Measurements from ENCODE around the gene NOLC1.

DNA sequence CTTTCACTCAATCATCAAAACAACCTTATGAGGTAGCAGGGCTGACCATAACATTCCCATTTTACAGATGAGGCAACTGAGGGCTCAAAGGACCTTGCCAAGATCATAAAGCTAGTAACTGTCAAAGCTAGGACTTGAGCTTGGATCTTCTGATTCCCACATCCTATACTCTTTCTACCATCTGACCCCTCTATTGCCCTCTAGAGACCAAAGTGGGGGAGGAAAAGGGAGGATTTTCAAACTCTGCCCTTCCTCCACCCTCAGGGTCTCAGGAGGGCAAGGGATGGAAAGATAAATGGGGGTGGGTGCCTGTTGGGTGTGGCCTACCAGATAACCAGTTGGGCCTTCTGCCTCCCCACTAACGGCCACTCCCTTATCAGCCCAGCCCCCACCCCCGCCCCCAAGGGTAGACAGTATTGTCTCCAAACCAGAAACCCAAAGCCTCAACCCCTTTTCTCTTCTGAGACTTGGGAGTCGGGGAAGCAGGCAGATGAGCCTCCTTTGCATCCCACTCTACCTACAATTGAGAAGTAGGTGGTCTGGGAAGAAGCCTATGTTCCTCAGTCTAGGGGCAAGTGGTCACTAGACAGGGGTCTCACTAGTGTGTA, 39.9 kb upstream of the NOLC1 start:
- no peak for TF ChIP-seq CEBPB (IDR thresholded peaks at IDR 0.05)
- no peak for TF ChIP-seq RAD21 (IDR thresholded peaks at IDR 0.05; ENCODE audit: low read depth)
- TF ChIP-seq, protein P1, sequence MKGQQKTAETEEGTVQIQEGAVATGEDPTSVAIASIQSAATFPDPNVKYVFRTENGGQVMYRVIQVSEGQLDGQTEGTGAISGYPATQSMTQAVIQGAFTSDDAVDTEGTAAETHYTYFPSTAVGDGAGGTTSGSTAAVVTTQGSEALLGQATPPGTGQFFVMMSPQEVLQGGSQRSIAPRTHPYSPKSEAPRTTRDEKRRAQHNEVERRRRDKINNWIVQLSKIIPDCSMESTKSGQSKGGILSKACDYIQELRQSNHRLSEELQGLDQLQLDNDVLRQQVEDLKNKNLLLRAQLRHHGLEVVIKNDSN (IDR thresholded peaks at IDR 0.05): no peak
- TF ChIP-seq, protein P2, sequence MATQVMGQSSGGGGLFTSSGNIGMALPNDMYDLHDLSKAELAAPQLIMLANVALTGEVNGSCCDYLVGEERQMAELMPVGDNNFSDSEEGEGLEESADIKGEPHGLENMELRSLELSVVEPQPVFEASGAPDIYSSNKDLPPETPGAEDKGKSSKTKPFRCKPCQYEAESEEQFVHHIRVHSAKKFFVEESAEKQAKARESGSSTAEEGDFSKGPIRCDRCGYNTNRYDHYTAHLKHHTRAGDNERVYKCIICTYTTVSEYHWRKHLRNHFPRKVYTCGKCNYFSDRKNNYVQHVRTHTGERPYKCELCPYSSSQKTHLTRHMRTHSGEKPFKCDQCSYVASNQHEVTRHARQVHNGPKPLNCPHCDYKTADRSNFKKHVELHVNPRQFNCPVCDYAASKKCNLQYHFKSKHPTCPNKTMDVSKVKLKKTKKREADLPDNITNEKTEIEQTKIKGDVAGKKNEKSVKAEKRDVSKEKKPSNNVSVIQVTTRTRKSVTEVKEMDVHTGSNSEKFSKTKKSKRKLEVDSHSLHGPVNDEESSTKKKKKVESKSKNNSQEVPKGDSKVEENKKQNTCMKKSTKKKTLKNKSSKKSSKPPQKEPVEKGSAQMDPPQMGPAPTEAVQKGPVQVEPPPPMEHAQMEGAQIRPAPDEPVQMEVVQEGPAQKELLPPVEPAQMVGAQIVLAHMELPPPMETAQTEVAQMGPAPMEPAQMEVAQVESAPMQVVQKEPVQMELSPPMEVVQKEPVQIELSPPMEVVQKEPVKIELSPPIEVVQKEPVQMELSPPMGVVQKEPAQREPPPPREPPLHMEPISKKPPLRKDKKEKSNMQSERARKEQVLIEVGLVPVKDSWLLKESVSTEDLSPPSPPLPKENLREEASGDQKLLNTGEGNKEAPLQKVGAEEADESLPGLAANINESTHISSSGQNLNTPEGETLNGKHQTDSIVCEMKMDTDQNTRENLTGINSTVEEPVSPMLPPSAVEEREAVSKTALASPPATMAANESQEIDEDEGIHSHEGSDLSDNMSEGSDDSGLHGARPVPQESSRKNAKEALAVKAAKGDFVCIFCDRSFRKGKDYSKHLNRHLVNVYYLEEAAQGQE (IDR thresholded peaks at IDR 0.05; ENCODE audit: low read depth): no peak
- TF ChIP-seq CREB1 (IDR thresholded peaks at IDR 0.05; ENCODE audit: low read depth): no peak
- TF ChIP-seq, protein P3, sequence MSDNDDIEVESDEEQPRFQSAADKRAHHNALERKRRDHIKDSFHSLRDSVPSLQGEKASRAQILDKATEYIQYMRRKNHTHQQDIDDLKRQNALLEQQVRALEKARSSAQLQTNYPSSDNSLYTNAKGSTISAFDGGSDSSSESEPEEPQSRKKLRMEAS (IDR thresholded peaks at IDR 0.05): no peak
- TF ChIP-seq EP300 (IDR thresholded peaks at IDR 0.05; ENCODE audit: borderline replicate concordance): no peak
- TF ChIP-seq TAF1 (IDR thresholded peaks at IDR 0.05; ENCODE audit: low read depth): no peak
- TF ChIP-seq FOXM1 (IDR thresholded peaks at IDR 0.05; ENCODE audit: borderline replicate concordance, low read depth): no peak

All from Ishikawa (cell line).